DMS153 (cell line): ENCODE data around the gene ANKRD23.
"Not testable (repeated sequence)": the region's sequence is repeated elsewhere in the genome, so short reads cannot be mapped to it uniquely, and the experiment has no call there.

Experiments used
- DNase-seq: peaks from one replicate; lab custom pipeline; 2025; lab: John Stamatoyannopoulos, UW

ANKRD23 gene

DNA sequence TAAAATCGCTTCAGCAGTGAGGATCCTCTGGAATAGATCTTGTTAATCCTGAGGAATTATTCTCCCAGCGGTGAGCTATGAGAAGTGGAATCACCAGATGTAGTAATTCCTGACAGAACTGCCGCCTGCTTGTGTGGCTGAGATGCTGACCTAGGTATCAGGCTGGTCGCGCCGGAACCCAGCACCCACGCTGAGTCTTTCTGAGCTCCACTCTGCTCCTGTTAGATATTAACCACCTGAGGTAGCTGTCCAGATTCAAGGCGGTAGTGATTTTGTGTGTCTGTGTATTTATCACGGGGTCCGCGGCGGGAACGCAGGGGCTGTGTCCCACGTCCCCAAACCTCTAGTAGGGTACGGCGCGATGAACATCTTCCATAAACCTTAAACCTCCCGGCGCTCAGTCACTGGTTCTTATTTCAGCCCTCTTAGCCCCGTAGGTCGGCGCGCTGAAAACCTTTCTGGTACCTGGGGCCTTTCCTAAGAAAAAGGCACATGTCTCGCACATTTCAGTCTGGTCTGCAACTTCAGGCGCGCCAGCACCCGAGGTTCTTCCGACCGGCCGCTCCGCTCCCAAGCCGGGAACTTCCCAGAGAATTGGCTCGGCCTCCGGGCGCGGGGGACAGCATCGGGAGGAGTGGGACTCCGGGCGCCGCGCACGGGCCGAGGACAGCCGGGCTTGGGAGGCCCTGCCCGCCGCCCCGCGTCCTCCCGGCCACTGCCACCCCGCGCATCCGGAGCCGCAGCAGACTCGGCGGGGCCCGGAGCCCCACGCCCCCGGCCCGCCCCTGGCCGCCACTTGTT, 28.3 kb downstream of the ANKRD23 start:
- DNase-seq, result peak; percentile 12

DNA sequence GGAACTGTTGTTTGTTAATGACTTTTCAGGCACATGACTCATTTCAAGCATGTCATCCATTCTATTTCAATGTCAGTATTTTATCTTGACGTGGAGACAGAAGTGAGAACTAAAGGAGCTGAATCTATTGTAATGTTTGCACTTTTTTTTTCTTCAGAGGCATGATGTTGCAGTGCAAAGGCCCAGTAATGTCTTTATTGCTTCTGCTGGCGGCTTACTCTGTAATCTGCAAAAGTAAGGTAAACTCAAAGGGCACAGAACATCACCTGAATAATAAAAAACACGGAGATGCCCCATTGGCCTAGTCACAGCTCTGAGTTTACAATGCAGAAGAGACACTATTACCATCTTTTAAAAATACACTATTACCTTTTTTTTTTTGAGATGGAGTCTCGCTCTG, 30.2 kb downstream of the ANKRD23 start:
- DNase-seq, result no peak

DNA sequence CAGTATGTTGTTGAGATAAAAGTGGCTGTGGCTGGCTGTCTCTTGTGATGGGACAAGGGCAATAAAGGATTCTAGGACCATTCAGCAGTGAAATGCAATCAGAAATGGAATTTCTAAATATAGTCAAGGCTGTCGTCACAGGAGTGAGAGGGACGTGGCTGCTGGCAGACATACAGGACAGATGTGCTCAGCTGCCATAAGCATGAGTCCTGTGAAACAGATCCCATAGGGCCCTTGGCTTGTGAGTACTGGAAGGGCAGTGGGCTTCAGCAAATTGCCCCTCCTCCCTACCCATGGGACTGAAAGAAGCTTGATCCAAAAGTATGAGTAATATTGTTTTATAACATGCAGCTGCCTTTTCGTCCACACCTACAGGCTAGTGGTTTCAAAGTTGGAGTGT, 31.9 kb downstream of the ANKRD23 start:
- DNase-seq, result no peak

DNA sequence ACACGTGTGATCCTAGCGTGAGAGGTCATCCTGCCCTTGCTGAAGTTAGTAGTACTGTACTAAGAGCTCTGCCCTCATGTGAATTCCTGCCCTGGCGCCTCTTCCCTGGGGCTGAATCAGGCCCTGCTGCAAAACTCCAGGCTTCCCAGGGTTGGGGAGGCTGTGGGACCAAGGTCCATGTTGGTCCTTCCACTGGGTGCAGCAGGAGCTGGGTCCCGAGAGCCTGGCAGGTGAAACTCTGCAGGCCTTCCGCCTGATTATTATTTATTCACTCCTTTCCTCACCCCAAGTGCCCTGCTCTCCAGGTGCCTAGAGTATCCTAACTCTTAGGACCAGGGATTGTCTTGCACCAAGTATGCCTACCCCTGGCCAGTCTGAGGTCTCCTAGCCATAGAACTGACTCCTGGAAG, 33.0 kb downstream of the ANKRD23 start:
- DNase-seq, result no peak

DNA sequence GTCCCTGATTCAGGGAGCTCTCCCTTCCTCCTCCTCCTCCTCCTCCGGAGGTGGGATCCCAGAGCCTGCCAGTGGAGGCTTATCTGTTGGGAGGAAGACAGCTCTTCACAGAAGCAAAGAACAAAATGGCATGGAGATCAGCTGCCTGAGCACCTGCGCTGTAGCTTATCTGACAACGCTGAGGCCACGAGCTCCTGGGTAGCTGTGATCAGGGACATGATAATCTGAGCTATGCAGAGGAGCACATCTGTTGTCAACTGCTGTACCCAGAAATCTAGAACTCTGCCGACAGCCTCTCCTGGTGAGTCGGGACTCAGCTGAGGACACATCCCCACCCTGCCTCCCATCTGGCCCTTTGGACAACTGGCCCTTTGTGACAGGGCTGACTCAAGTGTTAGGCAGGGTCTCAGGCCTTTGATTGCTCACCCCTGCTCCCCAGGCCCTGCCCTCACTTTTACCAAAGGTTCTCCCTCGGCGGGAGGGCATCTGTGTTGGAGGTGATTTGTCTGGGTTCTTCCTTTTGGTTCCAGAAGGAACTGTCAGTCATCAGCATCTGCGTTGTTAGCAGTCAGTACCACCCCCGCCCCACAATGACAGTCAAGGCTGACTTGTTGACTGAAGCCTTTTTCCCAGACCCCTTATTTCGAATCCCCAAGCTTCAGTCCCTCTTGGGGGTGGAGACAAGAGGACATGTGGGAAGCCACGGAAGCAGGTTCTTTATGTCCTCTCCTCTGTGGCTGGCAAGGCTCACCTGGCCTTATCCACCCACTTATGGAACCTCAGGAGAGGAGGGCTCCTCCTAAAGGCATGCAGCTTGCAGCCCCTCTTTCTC, 33.7 kb downstream of the ANKRD23 start:
- no peak for DNase-seq

DNA sequence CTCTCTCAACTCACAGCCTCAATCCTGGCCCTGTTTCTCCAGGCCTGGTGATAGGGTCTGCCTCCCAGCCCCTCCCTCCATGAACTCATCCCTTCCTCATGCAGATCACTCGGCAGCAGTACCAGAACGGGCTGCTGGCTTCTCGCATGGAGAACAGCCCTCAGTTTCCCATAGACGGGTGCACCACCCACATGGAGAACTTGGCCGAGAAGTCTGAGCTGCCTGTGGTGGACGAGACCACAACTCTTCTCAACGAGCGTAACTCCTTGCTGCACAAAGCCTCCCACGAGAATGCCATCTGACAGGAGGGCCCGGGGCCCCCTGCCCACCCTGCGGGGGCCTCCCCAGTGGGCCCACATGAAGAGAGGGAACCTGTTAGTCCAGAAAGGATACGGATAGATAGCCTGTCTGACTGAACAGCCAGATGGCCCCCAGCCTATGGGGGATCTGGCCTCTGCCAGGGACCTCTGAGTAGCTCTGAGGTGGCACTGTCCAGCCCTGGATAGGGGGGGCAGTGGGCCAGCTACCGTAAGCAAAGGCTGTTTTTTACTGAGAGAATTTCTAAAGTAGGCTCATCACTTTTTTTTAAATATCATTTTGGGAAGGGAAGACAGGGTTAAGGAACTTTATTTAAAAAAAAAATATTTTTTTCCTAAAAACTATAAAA, 34.5 kb downstream of the ANKRD23 start:
- no peak for DNase-seq

DNA sequence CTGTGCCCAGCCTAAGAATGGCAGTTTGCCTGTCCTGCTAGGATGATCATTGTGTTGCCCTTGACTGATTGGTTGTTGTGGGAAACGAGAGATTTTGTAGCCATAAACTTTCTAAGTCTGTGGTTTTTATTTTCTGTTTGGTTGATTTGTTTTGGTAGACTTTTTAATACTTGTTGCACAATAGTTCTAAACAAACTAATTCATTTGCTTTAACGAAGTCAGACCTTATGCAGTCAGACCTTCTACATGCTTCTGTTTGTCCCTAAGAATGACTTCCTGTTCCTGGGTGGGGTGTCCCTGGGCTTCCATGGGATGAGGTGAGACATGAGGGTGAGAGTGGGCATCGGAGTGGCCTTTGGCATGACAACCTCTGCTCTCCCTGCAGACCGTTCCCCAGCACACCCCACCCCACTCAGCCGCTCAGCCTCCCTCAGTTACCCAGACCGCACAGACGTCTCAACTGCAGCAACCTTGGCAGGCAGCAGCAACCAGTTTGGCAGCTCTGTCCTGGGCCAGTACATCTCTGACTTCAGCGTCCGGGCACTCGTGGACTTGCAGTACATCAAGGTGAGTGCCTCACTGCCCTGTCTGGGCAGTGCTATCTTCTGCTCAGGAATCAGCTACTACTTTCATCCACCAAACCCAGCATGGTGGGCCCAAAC, 35.5 kb downstream of the ANKRD23 start:
- DNase-seq, result no peak

DNA sequence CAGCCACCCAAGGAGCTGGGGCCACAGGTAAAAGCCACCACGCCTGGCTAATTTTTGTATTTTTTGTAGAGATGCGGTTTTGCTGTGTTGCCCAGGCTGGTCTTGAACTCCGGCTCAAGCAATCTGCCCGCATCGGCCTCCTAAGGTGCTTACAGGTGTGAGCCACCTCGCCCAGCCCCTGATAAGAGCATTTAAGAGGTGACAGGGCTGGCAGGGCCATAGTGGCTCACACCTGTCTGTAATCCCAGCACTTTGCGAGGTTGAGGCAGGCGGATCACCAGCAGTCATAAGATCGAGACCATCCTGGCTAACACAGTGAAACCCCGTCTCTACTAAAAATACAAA, 36.7 kb downstream of the ANKRD23 start:
- DNase-seq, result no peak

DNA sequence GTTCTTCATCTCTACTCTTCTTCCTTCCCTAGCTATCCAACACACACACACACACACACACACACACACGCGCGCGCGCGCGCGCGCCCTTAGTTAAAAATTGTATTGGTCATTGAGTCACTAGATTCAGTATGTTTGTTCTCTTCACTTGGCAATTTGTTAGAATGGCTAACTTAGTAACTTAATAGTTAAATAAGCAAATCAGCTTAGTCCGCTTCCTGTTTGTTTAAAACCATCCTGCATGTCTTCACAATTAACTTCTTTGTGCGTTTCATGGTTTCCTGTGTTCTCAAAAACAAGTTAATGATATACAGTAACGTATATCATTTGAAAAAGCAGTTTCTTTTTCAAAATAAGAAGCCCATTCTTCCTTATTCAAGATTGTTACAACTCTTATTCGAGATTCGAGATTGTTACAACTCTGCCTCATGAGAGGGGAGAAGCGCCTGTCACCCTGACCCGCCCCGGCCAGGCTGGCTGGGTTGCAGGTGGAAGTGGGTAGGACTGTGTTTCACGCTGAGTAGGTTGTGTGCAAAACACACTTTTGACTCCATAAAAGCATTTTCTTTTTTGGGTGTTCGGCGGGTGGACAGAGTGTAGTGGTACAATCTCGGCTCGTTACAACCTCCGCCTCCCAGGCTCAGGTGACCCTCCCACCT, 37.2 kb downstream of the ANKRD23 start:
- DNase-seq, result no peak

DNA sequence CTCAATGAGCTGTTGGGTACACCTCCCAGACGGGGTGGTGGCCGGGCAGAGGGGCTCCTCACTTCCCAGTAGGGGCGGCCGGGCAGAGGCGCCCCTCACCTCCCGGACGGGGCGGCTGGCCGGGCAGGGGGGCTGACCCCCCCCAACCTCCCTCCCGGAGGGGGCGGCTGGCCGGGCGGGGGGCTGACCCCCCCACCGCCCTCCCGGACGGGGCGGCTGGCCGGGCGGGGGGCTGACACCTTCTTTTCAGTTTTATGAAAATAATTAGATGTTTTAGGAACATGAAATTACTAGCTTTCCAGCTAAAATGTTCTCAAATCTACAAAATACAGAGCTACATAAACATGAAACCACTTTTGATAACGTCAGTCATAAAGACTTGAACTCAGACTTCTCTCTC, 37.9 kb downstream of the ANKRD23 start:
- not testable (repeated sequence) for DNase-seq

DNA sequence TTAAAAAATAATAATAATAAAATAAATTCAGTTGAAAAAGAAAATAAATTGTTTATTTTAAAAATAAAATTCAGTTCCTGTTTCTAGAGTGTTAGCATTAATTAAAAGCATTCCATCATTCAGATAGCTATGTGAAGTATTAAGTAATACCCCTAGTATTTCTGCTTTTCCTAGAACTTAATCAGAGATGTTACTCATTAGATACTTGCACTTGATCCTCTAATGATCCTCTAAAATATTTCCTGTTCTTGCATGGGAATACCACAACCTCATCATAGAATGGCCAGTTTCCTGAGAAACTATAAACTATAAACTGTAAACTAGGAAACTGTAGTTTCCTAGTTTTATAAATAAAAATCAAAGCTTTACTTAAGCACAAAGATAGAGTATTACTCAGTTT, 38.8 kb downstream of the ANKRD23 start:
- no peak for DNase-seq

DNA sequence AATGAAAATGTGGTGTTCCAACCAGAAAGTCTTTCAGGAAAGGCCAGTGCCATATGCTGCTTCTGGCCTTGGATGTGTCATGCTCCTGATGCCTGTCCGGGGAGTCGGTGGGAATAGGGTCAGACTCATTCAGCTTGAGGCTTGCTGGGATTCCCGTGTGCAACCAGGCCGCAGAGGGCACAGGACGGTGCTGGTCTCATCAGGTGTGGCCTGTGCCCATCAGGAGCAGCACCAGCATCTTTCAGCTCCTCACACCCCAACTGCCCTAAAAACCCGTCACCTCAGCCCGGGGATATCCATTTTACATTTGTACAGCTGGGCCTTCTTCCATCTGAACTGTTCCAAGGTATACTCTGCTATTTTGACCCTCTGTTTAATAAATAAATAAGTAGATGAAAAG, 41.1 kb downstream of the ANKRD23 start:
- no peak for DNase-seq

DNA sequence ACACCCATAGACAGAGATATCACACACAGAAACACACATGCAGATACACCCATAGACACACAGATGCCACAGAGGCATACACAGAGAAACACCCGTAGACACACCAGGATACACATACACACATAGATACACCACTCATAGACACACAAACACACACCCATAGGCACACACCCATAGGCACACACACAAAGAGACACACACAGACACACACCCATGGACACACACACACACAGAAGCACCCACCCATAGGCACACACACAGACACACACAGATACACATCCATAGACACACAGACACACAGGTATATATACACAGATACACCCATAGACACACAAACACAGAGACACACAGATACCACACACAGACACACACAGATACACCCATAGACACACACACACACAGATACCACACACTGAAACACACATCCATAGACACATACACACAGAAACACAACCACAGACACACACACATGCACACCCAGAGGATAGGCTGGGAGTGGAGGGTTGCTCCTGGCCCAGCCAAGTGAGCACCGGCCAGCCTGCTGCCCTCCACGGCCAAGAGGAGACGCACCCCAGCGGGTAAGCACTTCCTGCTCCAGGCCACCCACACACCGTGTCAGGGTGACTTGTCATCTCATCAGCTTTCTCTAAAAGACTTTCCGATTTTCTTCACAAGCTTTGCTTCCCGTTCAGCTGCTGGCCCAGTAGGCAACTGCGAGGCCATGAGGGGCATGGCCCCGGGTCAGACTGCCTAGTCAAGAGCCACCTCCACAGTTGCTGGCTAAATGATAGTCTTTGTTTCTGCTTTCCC, 41.8 kb downstream of the ANKRD23 start:
- no peak for DNase-seq

DNA sequence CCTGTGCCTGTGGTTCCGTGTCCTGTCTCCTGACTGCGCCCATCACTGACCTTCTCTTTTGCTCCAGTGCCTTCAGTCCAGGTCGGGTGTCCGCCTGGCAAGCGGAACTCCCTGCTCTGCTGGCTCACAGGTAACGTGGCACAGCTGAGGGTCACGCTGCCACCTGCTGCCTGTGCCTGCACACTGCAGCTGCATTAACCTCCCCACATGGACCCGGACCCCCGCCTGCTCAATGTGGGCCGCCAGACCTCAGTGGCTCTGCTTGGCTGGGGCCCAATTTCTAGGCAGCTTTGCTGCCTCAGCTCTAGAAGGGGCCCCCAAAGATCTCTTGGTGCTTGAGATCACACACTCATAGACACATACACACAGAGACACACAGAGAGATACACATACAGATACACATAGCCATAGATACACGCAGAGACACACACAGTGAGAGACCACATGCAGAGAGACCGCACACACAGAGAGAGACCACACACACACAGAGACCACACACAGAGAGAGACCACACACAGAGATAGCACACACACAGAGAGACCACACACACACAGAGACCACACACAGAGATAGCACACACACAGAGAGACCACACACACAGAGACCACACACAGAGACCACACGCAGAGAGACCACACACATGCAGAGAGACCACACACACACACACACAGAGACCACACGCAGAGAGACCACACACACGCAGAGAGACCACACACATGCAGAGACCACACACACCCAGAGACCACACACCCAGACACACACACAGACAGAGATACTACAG, 42.6 kb downstream of the ANKRD23 start:
- peak; percentile 21 for DNase-seq

DNA sequence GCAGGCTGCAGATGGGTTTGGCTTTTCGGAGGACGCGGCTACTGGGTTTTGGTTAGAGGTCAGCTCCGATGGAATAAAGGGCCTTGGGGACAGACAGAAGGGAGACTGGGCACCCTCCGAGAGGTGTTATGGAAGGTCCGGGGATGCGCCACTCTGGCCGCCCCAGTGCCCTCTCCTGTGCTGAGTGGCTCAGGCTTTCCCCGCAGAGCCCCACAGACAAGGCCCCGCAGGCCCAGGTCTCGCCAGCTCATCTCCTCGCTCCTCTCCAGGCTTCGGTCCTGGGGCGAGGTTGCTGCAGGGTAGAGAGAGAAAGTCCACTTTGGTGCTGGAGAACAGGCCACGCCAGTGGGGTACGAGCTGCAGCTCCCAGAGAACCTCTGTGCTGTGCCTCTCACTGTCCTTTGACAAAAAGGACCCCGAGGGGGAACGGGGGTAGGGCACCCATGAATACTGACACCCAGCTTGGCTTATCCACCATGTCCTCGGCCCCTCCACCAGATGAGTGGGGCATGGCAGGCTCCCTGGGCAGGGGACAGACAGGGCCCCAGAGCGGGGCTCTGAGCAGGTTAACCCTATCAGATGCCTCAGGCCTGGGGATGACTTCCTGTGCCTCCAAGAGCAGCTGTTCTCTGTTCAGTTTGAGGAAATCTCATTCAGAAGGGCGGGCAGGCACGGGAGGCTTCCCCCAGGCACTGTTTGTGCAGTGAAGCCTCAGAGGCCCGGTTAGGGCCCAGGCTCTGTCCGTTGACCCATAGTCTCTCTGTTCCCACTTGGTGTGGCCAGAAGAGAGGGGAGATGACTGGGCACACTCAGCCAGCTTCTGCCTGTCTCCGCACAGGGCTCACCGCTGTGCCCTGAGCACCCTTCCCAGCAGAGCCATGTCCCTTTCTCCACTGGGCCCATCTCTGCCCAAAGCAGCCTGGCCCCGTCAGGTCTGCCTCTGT, 43.5 kb downstream of the ANKRD23 start:
- no peak for DNase-seq

DNA sequence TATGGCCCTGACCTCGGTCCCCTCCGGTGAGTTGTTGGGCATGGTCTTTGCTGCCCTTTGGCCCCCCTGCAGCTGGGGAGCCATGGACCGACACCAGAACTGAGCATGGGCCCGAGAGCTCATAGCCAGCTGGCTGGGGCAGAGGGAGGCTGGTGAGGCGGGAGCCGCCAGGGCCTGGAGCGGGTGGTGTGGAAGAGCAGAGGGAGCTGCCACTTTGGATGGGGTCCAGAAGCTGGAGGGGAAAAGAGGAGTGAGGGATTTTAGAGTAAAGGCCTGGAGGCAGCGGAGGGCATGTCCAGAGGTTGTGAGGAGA, 44.2 kb downstream of the ANKRD23 start:
- no peak for DNase-seq

DNA sequence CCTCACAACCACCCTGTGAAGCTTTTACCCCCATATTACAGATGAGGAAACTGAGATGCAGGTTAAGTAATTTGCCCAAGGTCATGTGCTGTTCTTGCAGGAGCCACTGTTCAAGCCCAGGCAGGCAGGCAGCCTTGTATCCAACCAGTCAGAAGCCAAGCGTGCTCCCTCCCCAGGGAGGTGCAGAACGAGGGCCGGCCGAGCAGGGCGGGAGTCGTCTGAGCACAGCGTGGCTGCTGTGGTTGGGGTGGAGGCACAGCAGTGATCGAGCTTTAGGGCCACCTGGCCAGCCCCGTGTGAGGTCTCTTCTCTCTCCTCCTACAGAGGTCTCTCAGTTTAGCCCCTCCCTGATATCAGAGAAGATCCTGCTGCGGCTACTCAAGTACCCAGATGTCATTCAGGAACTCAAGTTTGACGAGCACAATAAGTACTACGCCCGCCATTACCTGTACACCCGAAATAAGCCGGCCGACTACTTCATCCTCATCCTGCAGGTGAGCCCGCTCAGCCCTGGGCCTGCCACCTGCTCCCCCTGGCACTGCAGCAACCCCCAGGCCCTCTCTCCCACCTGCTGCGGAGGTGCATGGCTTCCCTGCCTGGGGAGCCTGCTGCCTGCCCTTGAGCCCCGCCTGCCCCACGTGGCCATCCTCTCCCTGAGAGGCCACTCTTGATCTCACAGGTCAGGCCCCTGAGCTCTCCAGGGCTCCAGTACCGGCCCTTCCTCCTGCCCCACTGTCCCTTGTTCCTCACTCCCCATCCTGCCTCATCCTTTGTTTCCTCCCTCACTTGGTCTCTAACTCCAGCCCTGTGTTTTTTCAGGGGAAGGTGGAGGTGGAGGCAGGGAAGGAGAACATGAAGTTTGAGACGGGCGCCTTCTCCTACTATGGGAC, 44.8 kb downstream of the ANKRD23 start:
- no peak for DNase-seq

DNA sequence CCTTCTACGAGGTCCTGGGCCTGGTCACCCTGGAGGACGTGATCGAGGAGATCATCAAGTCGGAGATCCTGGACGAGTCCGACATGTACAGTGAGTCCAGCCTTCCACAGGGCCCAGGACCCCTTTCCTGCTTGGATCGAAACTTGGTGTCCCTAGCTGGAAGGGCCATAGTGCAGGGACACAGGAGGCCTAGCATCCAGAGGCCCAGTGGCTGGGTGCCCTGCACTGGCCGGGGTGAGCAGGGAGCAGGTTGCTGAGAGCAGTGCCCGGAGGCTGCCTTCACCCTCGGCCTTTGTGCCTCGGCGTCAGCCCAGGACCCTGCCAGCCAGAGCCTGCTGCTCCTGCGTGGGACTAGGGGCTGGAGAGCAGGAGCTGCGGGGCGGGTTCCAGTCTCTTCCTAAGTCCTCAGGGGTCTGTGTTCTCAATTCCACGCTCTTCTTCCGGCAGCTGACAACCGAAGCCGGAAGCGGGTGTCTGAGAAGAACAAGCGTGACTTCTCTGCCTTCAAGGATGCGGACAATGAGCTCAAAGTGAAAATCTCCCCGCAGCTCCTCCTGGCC, 46.7 kb downstream of the ANKRD23 start:
- DNase-seq, result no peak
